GM12891 (cell line): ENCODE measurements around the gene PPT2.
"Not testable (repeated sequence)": the region's sequence is repeated elsewhere in the genome, so short reads cannot be mapped to it uniquely, and the experiment has no call there.

Experiments
- DNase-seq: peaks from one replicate; pipeline ENCODE4 v3.0.0; 2011; ENCODE audit warnings: low spot score; ENCODE audit not compliant: insufficient read length
- FAIRE-seq: peaks from 2 replicates; lab custom pipeline; 2011; peaks lifted over from hg19 to GRCh38; lab: Jason Lieb, UNC
- PAX5 ChIP-seq: IDR thresholded peaks from 2 replicates; pipeline ENCODE4 v1.6.1; 2011; ENCODE audit warnings: low read length, moderate library complexity, mild to moderate bottlenecking; ENCODE audit not compliant: insufficient read depth, severe bottlenecking
- POLR2A ChIP-seq: IDR thresholded peaks from 2 replicates; pipeline ENCODE4 v1.6.1; 2011; ENCODE audit warnings: low read depth, low read length, control low read depth
- POLR2AphosphoS5 ChIP-seq: IDR thresholded peaks from 2 replicates; pipeline ENCODE4 v1.6.1; 2011; ENCODE audit warnings: low read depth, low read length, control low read depth
- POU2F2 ChIP-seq: IDR thresholded peaks from 2 replicates; pipeline ENCODE4 v1.6.1; 2011; ENCODE audit warnings: low read depth, mild to moderate bottlenecking, control low read depth, low read length, moderate library complexity
- SPI1 ChIP-seq: IDR thresholded peaks from 2 replicates; pipeline ENCODE4 v1.6.1; 2011; ENCODE audit warnings: low read depth, low read length, control low read depth
- TAF1 ChIP-seq: IDR thresholded peaks from 2 replicates; pipeline ENCODE4 v1.6.1; 2011; ENCODE audit warnings: low read depth, low read length, control low read depth

Gene PPT2

DNA sequence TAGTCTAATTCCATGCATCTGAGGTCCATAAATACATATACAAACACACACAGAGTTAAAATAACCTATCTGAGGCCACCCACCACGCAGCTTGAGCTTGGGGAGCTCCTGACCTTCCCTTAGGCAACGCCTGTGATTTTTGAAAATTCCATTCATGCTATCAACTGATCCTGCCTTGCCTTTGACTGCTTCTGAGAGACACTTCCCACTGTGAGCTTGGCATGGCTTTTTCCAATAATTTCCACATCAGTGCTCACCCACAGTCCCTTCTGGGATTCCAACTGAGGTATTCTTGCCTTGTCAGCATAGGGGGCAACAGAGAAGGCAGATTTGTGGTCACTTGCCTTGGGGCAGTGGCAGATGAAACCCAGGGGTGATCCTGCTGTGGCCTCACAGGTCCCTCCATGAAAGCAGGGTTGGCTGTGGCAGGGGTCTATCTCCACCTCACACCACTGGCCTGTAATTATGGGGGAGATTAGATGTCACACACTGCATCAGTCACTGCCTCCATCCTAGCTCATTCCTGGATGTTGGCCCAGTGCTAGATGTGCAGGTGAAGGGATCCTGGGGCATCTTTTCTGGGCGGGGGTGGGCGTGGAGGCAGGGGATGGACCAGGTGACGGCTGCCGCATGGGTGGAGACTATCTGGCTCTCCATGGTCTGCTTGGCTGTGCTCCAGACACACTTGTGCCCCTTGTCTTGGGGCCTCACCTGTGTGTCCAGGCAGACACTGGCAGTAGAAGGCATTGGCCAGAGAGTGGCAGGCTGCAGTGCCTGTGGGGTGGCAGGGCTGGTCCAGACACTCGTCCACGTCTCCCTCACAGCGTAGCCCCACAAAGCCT lies 49.7 kb downstream of the PPT2 start:
- DNase-seq (no peak), FAIRE-seq (no peak)
- TF ChIP-seq POU2F2: no peak
- TF ChIP-seq TAF1: no peak
- no peak for TF ChIP-seq PAX5
- TF ChIP-seq SPI1: no peak
- TF ChIP-seq POLR2A: no peak
- no peak for TF ChIP-seq POLR2AphosphoS5

- no peak for DNase-seq
- TF ChIP-seq TAF1 (no peak), PAX5 (no peak), POLR2AphosphoS5 (no peak), POU2F2 (no peak), SPI1 (no peak), POLR2A (no peak)
- no peak for FAIRE-seq
Observed at GRCh38 chr6:32204268-32204715, 50.4 kb downstream of the PPT2 start.

- FAIRE-seq: no peak
Observed at GRCh38 chr6:32208996-32209395, 55.1 kb downstream of the PPT2 start.

GRCh38 chr6:32210191-32210601 lies 56.3 kb downstream of the PPT2 start:
- no peak for DNase-seq
- TF ChIP-seq SPI1 (no peak), PAX5 (no peak), TAF1 (no peak), POLR2AphosphoS5 (no peak), POU2F2 (no peak), POLR2A (no peak)
- no peak for FAIRE-seq

More at GRCh38 chr6:32208996-32209395, 55.1 kb downstream of the PPT2 start:
- no peak for TF ChIP-seq SPI1
- no peak for TF ChIP-seq PAX5
- TF ChIP-seq POLR2A: no peak
- no peak for TF ChIP-seq TAF1
- no peak for TF ChIP-seq POLR2AphosphoS5
- TF ChIP-seq POU2F2: no peak
- no peak for DNase-seq

- DNase-seq, FAIRE-seq: not testable (repeated sequence)
Observed at GRCh38 chr6:32211432-32211831, 57.5 kb downstream of the PPT2 start.

GRCh38 chr6:32212076-32212760 lies 58.3 kb downstream of the PPT2 start:
- TF ChIP-seq POLR2A: no peak
- no peak for TF ChIP-seq SPI1
- TF ChIP-seq PAX5: no peak
- no peak for TF ChIP-seq TAF1
- no peak for TF ChIP-seq POU2F2
- TF ChIP-seq POLR2AphosphoS5: no peak
- FAIRE-seq (no peak), DNase-seq (no peak)
